T-helper 2 cell treated with Interferon-gamma antibody and Interleukin-4, amounts not matched to agents 100 ng/mL and 5 ng/mL, for 36 hours (primary cell): ENCODE data around the gene CMTM8. TPM values are rescaled to one million over a fixed set of nuclear protein-coding genes. Genes with fewer than 3 reads are reported as not detected.
"Not testable (repeated sequence)": the region's sequence is repeated elsewhere in the genome, so short reads cannot be mapped to it uniquely, and the experiment has no call there.

Experiments used
- intact Hi-C: fragments of 100-400 bp; cut with micrococcal nuclease; formaldehyde crosslinking; loops from one replicate; pipeline ENCODE4 v1.15.1; 2023
- total RNA-seq: library from RNA; stranded (reverse); gene quantifications from 2 replicates; pipeline ENCODE4 v1.2.3, GENCODE V29; 2022

The CMTM8 gene
- total RNA-seq, 1 donor from 2014 or later: 5.6 TPM

- intact Hi-C loops: not testable (repeated sequence)
Measured at GRCh38 chr3:32228743-32229142, 9.7 kb upstream of the CMTM8 start.

- intact Hi-C loops: no loop called here
Measured at GRCh38 chr3:32229565-32229964, 8.9 kb upstream of the CMTM8 start.

GRCh38 chr3:32236377-32236776 is 2.1 kb upstream of the CMTM8 start:
- intact Hi-C loops: loop anchor here (5.0 to 10.0 kb wide), 3 partner anchors 59 to 446 kb away; partner anchors contain the start of gene DYNC1LI1

- intact Hi-C loops: loop anchor here (1.0 to 10.0 kb wide), 6 partner anchors 59 to 444 kb away; partner anchors contain the start of genes CMTM6, DYNC1LI1 and GPD1L
Measured at GRCh38 chr3:32237670-32238452, 619 bp upstream of the CMTM8 start.

GRCh38 chr3:32239307-32240158 is 1.1 kb downstream of the CMTM8 start:
- intact Hi-C loops: loop anchor here (2.0 to 10.0 kb wide), 5 partner anchors 57 to 443 kb away; partner anchors contain the start of genes CMTM6 and DYNC1LI1

- intact Hi-C loops: no loop called here
Measured at GRCh38 chr3:32240159-32240545, 1.7 kb downstream of the CMTM8 start.

- intact Hi-C loops: no loop called here
Measured at GRCh38 chr3:32241100-32241499, 2.6 kb downstream of the CMTM8 start.

GRCh38 chr3:32243519-32243918 is 5.0 kb downstream of the CMTM8 start:
- intact Hi-C loops: no loop called here

- intact Hi-C loops: no loop called here
Measured at GRCh38 chr3:32245200-32245599, 6.7 kb downstream of the CMTM8 start.

- intact Hi-C loops: no loop called here
Measured at GRCh38 chr3:32246079-32246675, 7.7 kb downstream of the CMTM8 start.

GRCh38 chr3:32249184-32249782 is 10.8 kb downstream of the CMTM8 start:
- intact Hi-C loops: no loop called here

- intact Hi-C loops: no loop called here
Measured at GRCh38 chr3:32254268-32254667, 15.8 kb downstream of the CMTM8 start.

GRCh38 chr3:32255345-32255744 is 16.9 kb downstream of the CMTM8 start:
- intact Hi-C loops: no loop called here

GRCh38 chr3:32256206-32256605 is 17.7 kb downstream of the CMTM8 start:
- intact Hi-C loops: no loop called here

- intact Hi-C loops: no loop called here
Measured at GRCh38 chr3:32257042-32257441, 18.6 kb downstream of the CMTM8 start.

GRCh38 chr3:32257641-32258438 is 19.4 kb downstream of the CMTM8 start:
- intact Hi-C loops: no loop called here

- intact Hi-C loops: no loop called here
Measured at GRCh38 chr3:32258869-32259268, 20.4 kb downstream of the CMTM8 start.

- intact Hi-C loops: no loop called here
Measured at GRCh38 chr3:32261545-32261944, 23.1 kb downstream of the CMTM8 start.

- intact Hi-C loops: no loop called here
Measured at GRCh38 chr3:32262201-32262600, 23.7 kb downstream of the CMTM8 start.

- intact Hi-C loops: no loop called here
Measured at GRCh38 chr3:32274306-32274705, 35.8 kb downstream of the CMTM8 start.

- intact Hi-C loops: no loop called here
Measured at GRCh38 chr3:32275506-32275905, 37.0 kb downstream of the CMTM8 start.
